Skeletal muscle satellite cell (primary cell): ENCODE results near the gene FECH.
"Not testable (repeated sequence)": the region's sequence is repeated elsewhere in the genome, so short reads cannot be mapped to it uniquely, and the experiment has no call there.

Experiments used
- H3K27me3 ChIP-seq: 2 replicates; pipeline ENCODE4 v1.7.0; 2013; ENCODE audit warnings: low read length; ENCODE audit not compliant: control insufficient read depth, insufficient read depth
- H3K36me3 ChIP-seq: 2 replicates; pipeline ENCODE4 v1.7.0; 2013; ENCODE audit warnings: mild to moderate bottlenecking, control low read depth, low read length; ENCODE audit not compliant: insufficient read depth
- H3K4me1 ChIP-seq: 2 replicates; pipeline ENCODE4 v1.7.0; 2013; ENCODE audit warnings: low read length; ENCODE audit not compliant: control insufficient read depth, insufficient read depth
- H3K4me2 ChIP-seq: 2 replicates; pipeline ENCODE4 v1.7.0; 2013; ENCODE audit warnings: mild to moderate bottlenecking, low read length
- H3K4me3 ChIP-seq: 2 replicates; pipeline ENCODE4 v1.7.0; 2013; ENCODE audit warnings: low read length
- H3K9ac ChIP-seq: 2 replicates; pipeline ENCODE4 v1.7.0; 2013; ENCODE audit warnings: mild to moderate bottlenecking, low read depth, low read length, moderate library complexity
- H3K9me3 ChIP-seq: replicated peaks from 2 replicates; pipeline ENCODE4 v1.7.0; 2013; ENCODE audit warnings: mild to moderate bottlenecking, control low read depth, low read length

FECH gene

GRCh38 chr18:57523171-57523956 is 63.1 kb downstream of the FECH start:
- Histone ChIP-seq H3K9me3 (no peaks in the 10 kb centered on the region), H3K4me3 (no peak overlapping the region), H3K27me3 (peaks cover 30% of the 10 kb centered on the region), H3K9ac (no peak overlapping the region), H3K4me1 (no peaks in the 10 kb centered on the region), H3K36me3 (no peaks in the 10 kb centered on the region), H3K4me2 (no peak overlapping the region)

GRCh38 chr18:57522348-57522747 is 64.2 kb downstream of the FECH start:
- not testable (repeated sequence) for H3K4me2 ChIP-seq, H3K9ac ChIP-seq, H3K4me3 ChIP-seq, H3K9me3 ChIP-seq, H3K36me3 ChIP-seq, H3K4me1 ChIP-seq
- peaks cover 20% of the 10 kb centered on the region for H3K27me3 ChIP-seq

GRCh38 chr18:57519668-57520424 is 66.7 kb downstream of the FECH start:
- Histone ChIP-seq H3K27me3 (peaks cover 12% of the 10 kb centered on the region), H3K36me3 (no peaks in the 10 kb centered on the region), H3K9ac (no peak overlapping the region), H3K9me3 (no peaks in the 10 kb centered on the region), H3K4me1 (no peaks in the 10 kb centered on the region), H3K4me3 (no peak overlapping the region), H3K4me2 (no peak overlapping the region)

- Histone ChIP-seq H3K27me3 (peaks cover 5% of the 10 kb centered on the region), H3K9ac (no peak overlapping the region), H3K36me3 (no peaks in the 10 kb centered on the region), H3K9me3 (no peaks in the 10 kb centered on the region), H3K4me3 (no peak overlapping the region), H3K4me2 (no peak overlapping the region), H3K4me1 (no peaks in the 10 kb centered on the region)
Measured at GRCh38 chr18:57518533-57518932, 68.0 kb downstream of the FECH start.

- Histone ChIP-seq H3K4me1 (no peaks in the 10 kb centered on the region), H3K36me3 (no peaks in the 10 kb centered on the region), H3K4me2 (no peak overlapping the region), H3K4me3 (no peak overlapping the region), H3K9me3 (no peaks in the 10 kb centered on the region), H3K27me3 (no peaks in the 10 kb centered on the region), H3K9ac (no peak overlapping the region)
Measured at GRCh38 chr18:57516056-57516455, 70.4 kb downstream of the FECH start.

GRCh38 chr18:57505231-57505630 is 81.3 kb downstream of the FECH start:
- Histone ChIP-seq H3K27me3 (peaks cover 16% of the 10 kb centered on the region), H3K4me3 (no peak overlapping the region)

GRCh38 chr18:57502624-57503023 is 83.9 kb downstream of the FECH start:
- H3K4me2 ChIP-seq, result no peak overlapping the region
- no peak overlapping the region for H3K9ac ChIP-seq
- H3K27me3 ChIP-seq, result peaks cover 6% of the 10 kb centered on the region
- H3K36me3 ChIP-seq, result no peaks in the 10 kb centered on the region
- H3K4me1 ChIP-seq, result no peaks in the 10 kb centered on the region
- H3K4me3 ChIP-seq, result no peak overlapping the region
- no peaks in the 10 kb centered on the region for H3K9me3 ChIP-seq

More at GRCh38 chr18:57505231-57505630, 81.3 kb downstream of the FECH start:
- no peaks in the 10 kb centered on the region for H3K36me3 ChIP-seq
- H3K9me3 ChIP-seq, result no peaks in the 10 kb centered on the region
- H3K9ac ChIP-seq, result no peak overlapping the region
- no peak overlapping the region for H3K4me2 ChIP-seq
- no peaks in the 10 kb centered on the region for H3K4me1 ChIP-seq

GRCh38 chr18:57498682-57499256 is 87.7 kb downstream of the FECH start:
- Histone ChIP-seq H3K9me3 (no peaks in the 10 kb centered on the region), H3K4me1 (no peaks in the 10 kb centered on the region), H3K9ac (no peak overlapping the region), H3K4me3 (no peak overlapping the region), H3K27me3 (no peaks in the 10 kb centered on the region), H3K4me2 (no peak overlapping the region), H3K36me3 (no peaks in the 10 kb centered on the region)
